ENCODE results near the gene EFTUD2. TPM values are rescaled to one million over a fixed set of nuclear protein-coding genes. Genes with fewer than 3 reads are reported as not detected.

EFTUD2 gene
- total RNA-seq, 1 donor from 2014 or later = 98.4 TPM

DNA sequence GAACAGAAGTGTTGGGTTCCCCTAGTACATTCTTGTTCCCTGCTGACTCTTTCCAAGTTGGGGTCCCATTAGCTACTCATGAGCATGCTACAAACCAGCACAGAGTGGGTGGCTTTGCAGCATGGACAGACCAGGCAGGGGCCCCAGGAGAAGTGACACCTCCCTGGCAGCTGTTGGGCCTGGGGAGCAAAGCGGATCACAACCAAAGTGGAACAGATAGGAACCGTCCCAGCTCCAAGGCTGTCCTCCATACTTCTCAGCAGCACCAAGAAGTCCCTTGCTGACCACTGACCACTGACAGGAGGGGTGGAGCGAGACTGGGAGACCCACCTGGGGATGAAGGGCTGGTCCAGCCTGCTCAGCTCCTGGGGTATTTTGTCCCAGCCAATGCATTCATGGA lies 28.5 kb upstream of the EFTUD2 start:
- Histone ChIP-seq H3K36me3 (ENCODE audit: control insufficient read depth, insufficient read depth, low read length) (peaks cover 3% of the 10 kb centered on the region), H3K4me3 (ENCODE audit: low read depth, low read length) (no peak overlapping the region), H3K27me3 (ENCODE audit: control insufficient read depth, insufficient read depth, low read length) (peaks cover 3% of the 10 kb centered on the region)
- TF ChIP-seq, protein P1, sequence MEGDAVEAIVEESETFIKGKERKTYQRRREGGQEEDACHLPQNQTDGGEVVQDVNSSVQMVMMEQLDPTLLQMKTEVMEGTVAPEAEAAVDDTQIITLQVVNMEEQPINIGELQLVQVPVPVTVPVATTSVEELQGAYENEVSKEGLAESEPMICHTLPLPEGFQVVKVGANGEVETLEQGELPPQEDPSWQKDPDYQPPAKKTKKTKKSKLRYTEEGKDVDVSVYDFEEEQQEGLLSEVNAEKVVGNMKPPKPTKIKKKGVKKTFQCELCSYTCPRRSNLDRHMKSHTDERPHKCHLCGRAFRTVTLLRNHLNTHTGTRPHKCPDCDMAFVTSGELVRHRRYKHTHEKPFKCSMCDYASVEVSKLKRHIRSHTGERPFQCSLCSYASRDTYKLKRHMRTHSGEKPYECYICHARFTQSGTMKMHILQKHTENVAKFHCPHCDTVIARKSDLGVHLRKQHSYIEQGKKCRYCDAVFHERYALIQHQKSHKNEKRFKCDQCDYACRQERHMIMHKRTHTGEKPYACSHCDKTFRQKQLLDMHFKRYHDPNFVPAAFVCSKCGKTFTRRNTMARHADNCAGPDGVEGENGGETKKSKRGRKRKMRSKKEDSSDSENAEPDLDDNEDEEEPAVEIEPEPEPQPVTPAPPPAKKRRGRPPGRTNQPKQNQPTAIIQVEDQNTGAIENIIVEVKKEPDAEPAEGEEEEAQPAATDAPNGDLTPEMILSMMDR (IDR thresholded peaks at IDR 0.05; ENCODE audit: insufficient read depth, low read length, poor library complexity, severe bottlenecking) = no peak
- DNase-seq (ENCODE audit: low read depth) = no peak

DNA sequence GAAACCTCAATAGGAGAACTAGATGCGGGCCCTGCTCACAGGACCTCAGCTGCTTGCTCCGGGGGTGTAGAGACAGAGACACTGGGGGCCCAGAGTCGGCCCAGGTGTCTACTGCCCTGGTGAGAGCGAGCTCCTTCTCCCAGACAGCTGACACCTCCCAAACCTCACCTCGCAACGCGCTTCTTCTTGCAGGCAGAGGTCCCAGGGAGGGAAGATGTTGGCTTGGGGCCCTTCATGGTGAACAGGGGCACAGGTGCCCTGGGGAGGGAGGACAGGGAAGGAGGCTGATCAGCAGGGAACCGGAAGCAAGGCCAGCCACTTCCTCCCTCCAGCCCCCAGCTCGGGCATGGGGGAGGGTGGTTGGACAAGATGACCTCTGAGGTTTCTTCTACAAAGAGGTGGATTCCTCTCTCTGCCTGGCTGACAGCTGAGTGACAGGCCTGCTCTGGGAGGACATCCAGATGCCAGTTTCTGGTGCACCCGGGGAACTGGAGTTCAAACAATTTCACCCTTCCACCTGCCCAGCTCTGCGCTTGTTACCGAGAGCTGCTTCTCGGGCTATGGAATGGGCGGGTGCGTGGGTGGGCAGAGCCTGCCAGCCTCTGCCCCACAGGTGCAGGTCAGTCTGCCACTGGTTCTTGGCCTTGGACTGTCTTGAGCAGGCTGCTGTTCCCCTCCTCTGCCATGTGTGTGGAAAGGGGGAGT lies 27.7 kb upstream of the EFTUD2 start:
- DNase-seq (ENCODE audit: low read depth) = no peak
- TF ChIP-seq, protein P1 (IDR thresholded peaks at IDR 0.05; ENCODE audit: insufficient read depth, low read length, poor library complexity, severe bottlenecking) = no peak
- no peak overlapping the region for H3K4me3 ChIP-seq (ENCODE audit: low read depth, low read length)
- peaks cover 3% of the 10 kb centered on the region for H3K36me3 ChIP-seq (ENCODE audit: control insufficient read depth, insufficient read depth, low read length)
- H3K27me3 ChIP-seq (ENCODE audit: control insufficient read depth, insufficient read depth, low read length) = peaks cover 9% of the 10 kb centered on the region

DNA sequence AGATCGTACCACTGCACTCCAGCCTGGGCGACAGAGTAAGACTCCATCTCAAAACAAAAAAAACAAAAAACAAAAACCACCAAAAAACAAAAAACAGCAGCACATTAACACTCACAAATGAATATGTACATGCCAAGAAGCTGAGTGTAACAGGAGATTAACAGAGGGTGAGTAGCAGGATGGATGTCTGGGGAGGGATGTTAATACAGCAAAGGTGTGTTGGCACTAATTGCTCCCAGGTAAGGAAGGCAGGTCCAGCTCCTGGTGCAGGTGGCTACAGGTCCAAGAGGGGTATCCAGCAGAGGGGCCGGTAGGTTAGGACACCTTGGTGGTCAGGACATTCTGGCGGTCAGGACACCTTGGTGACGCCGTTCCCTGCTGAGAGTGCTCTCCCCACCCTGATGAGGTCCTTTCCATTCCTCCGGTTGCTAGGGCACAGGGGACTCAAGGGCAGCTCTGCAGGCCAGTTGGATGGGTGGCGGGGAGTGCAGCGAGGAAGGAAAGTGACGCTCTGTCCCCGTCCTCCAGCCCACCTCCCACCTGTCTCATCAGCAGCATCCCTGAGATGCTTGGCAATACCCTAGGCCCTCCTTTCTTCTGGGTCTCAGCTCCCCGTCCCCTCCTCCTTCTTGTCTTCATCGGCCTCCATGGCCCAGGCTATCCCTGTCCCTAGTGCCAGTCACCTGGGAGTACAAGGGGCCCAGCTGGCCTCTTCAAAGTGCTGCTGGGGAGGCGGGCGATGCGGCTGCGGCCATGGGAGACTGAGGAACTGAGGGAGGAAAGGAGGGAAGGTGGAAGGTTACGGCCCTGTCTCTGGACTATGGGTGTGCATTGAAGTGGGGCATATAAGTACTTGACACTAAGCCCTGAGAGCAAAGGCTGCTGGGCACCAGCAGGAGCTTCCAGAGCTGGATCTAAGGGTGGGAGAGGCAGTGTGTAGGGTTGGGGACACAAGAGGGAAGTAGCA lies 26.8 kb upstream of the EFTUD2 start:
- no peak overlapping the region for H3K4me3 ChIP-seq (ENCODE audit: low read depth, low read length)
- H3K27me3 ChIP-seq (ENCODE audit: control insufficient read depth, insufficient read depth, low read length) = peaks cover 15% of the 10 kb centered on the region
- peaks cover 3% of the 10 kb centered on the region for H3K36me3 ChIP-seq (ENCODE audit: control insufficient read depth, insufficient read depth, low read length)
- DNase-seq (ENCODE audit: low read depth) = no peak
- TF ChIP-seq, protein P1 (IDR thresholded peaks at IDR 0.05; ENCODE audit: insufficient read depth, low read length, poor library complexity, severe bottlenecking) = no peak

DNA sequence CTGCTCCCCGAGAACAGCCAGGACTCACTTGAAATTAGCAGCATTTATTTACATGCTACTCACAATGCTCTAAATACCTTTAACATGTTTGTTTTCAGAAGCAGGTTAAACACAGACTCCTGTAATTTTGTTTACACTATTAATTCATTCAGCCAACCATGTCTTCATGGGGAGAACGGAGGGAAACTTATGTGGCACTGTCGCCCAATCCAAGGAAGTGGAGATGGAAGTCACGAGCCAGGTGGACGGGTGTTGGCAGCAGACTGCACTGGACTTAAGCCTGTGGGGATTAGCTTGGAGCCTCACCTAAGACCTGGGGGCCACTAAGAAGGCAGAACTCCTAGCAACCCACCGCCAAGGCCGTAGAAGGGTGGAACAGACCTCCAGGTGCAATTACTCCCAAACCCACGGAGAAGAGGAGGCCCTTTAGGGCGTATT lies 24.9 kb upstream of the EFTUD2 start:
- no peak overlapping the region for H3K4me3 ChIP-seq (ENCODE audit: low read depth, low read length)
- peaks cover 20% of the 10 kb centered on the region for H3K27me3 ChIP-seq (ENCODE audit: control insufficient read depth, insufficient read depth, low read length)
- no peak for DNase-seq (ENCODE audit: low read depth)
- H3K36me3 ChIP-seq (ENCODE audit: control insufficient read depth, insufficient read depth, low read length) = peaks cover 3% of the 10 kb centered on the region
- TF ChIP-seq, protein P1 (IDR thresholded peaks at IDR 0.05; ENCODE audit: insufficient read depth, low read length, poor library complexity, severe bottlenecking) = no peak

DNA sequence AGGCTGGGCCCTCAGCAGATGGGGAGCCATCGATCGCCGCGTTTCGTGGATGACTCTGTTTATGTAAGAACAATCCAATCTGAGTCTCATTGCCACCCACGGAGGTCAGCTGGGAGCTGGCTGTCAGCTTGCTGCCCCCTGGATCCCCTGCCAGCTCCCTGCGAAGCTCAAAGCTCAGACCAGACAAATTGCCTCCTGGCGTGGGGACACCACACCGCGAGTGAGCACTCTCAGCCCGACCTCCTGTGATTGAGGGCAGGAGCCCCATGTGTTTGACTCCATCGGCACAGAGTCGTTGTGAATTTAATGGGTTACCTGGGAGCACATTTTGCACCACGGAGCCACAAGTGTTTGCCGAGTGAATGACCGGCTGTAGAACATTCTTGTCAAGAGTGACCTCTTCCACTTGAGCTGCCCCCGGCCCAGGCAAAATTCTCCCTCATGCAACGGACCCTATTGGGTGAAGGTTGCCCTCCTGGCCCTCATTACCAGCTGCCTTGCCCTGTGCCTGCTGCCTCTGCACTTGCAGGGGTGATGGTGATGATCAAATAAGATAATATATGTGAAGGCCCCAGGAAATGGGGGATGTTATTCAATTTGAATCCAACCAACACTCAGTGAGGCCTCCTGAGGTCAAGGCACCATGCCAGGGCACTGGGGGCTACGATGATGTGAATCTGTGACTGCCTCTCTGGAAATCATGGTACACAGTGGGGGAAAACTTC lies 23.7 kb upstream of the EFTUD2 start:
- DNase-seq (ENCODE audit: low read depth) = no peak
- Histone ChIP-seq H3K4me3 (ENCODE audit: low read depth, low read length) (no peak overlapping the region), H3K27me3 (ENCODE audit: control insufficient read depth, insufficient read depth, low read length) (peaks cover 20% of the 10 kb centered on the region), H3K36me3 (ENCODE audit: control insufficient read depth, insufficient read depth, low read length) (peaks cover 3% of the 10 kb centered on the region)
- TF ChIP-seq, protein P1 (IDR thresholded peaks at IDR 0.05; ENCODE audit: insufficient read depth, low read length, poor library complexity, severe bottlenecking) = no peak

Data from kidney epithelial cell (primary cell).